H1 (cell line): ENCODE measurements around the gene PPM1L. TPM values are rescaled to one million over a fixed set of nuclear protein-coding genes. Genes with fewer than 3 reads are reported as not detected.

Source experiments
- RNF2 ChIP-seq: fragments of 200-900, 300-1000 bp; sonication (generic); IDR thresholded peaks from 2 replicates; pipeline ENCODE4 v1.7.1; 2016; ENCODE audit warnings: borderline replicate concordance, low read depth, mild to moderate bottlenecking, antibody characterized with exemption, low read length; ENCODE audit not compliant: poor library complexity, severe bottlenecking; ENCODE audit errors: missing control alignments
- YY1 ChIP-seq: IDR thresholded peaks from 2 replicates; pipeline ENCODE4 v1.6.1; 2011; ENCODE audit warnings: low read depth, mild to moderate bottlenecking, low read length
- polyA plus RNA-seq, 7 experiments: library from polyadenylated mRNA; depleted of rRNA in 3 of 7; stranded (reverse) in 5 of 7; unstranded in 2 of 7; fragments of >200 nt in 5 of 7; fragments of 200-250 nt in 2 of 7; gene quantifications; 1 replicate in 5 of 7; 2 replicates in 1 of 7; 4 replicates in 1 of 7; pipeline versions ENCODE4 v1.2.1 to v1.2.3, GENCODE V29; 2011 to 2013; ENCODE audit warnings: missing spikeins in 2 of 7, mixed read lengths in 2 of 7
- total RNA-seq: library from RNA; stranded (reverse); fragmentation: NEBNext Ultra II Directional; extraction: Animal tissue kit (Norgen Biotek cat#: 25700); gene quantifications from 2 replicates; pipeline ENCODE4 v1.2.1, GENCODE V29; 2021
- TF ChIP-seq, protein P1 (sequence below): fragments of 300-600 bp; sonication (generic); IDR thresholded peaks from 2 replicates; pipeline ENCODE4 v1.7.1; 2012; ENCODE audit warnings: low read length, moderate library complexity, mild to moderate bottlenecking, inconsistent platforms; ENCODE audit not compliant: insufficient replicate concordance

PPM1L gene
- total and polyA plus RNA-seq, 2 of the 8 experiments (the other 6 are each of a cell fraction or from before 2014, with no cell fraction given), result 2.8 to 18.1 TPM

DNA sequence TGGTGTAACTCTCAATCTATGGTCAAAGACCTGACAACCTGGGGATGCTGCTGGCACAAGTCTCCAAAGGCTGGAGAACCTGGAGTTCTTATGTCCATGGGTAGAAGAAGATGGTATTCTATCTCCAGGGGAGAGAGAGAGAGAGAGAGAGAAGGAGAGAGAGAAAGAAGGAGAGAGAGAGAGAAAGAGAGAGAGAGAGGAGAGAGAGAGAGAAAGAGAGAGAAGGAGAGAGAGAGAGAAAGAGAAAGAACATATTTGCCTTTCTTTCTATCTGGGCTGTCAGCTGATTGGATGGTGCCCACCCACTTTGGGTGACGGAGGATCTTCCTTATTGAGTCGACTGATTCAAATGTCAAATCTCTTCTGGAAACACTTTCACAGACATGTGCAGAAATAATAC lies 84.6 kb downstream of the PPM1L start (continued):
- TF ChIP-seq RNF2 (no peak), YY1 (no peak)
- TF ChIP-seq, protein P1, sequence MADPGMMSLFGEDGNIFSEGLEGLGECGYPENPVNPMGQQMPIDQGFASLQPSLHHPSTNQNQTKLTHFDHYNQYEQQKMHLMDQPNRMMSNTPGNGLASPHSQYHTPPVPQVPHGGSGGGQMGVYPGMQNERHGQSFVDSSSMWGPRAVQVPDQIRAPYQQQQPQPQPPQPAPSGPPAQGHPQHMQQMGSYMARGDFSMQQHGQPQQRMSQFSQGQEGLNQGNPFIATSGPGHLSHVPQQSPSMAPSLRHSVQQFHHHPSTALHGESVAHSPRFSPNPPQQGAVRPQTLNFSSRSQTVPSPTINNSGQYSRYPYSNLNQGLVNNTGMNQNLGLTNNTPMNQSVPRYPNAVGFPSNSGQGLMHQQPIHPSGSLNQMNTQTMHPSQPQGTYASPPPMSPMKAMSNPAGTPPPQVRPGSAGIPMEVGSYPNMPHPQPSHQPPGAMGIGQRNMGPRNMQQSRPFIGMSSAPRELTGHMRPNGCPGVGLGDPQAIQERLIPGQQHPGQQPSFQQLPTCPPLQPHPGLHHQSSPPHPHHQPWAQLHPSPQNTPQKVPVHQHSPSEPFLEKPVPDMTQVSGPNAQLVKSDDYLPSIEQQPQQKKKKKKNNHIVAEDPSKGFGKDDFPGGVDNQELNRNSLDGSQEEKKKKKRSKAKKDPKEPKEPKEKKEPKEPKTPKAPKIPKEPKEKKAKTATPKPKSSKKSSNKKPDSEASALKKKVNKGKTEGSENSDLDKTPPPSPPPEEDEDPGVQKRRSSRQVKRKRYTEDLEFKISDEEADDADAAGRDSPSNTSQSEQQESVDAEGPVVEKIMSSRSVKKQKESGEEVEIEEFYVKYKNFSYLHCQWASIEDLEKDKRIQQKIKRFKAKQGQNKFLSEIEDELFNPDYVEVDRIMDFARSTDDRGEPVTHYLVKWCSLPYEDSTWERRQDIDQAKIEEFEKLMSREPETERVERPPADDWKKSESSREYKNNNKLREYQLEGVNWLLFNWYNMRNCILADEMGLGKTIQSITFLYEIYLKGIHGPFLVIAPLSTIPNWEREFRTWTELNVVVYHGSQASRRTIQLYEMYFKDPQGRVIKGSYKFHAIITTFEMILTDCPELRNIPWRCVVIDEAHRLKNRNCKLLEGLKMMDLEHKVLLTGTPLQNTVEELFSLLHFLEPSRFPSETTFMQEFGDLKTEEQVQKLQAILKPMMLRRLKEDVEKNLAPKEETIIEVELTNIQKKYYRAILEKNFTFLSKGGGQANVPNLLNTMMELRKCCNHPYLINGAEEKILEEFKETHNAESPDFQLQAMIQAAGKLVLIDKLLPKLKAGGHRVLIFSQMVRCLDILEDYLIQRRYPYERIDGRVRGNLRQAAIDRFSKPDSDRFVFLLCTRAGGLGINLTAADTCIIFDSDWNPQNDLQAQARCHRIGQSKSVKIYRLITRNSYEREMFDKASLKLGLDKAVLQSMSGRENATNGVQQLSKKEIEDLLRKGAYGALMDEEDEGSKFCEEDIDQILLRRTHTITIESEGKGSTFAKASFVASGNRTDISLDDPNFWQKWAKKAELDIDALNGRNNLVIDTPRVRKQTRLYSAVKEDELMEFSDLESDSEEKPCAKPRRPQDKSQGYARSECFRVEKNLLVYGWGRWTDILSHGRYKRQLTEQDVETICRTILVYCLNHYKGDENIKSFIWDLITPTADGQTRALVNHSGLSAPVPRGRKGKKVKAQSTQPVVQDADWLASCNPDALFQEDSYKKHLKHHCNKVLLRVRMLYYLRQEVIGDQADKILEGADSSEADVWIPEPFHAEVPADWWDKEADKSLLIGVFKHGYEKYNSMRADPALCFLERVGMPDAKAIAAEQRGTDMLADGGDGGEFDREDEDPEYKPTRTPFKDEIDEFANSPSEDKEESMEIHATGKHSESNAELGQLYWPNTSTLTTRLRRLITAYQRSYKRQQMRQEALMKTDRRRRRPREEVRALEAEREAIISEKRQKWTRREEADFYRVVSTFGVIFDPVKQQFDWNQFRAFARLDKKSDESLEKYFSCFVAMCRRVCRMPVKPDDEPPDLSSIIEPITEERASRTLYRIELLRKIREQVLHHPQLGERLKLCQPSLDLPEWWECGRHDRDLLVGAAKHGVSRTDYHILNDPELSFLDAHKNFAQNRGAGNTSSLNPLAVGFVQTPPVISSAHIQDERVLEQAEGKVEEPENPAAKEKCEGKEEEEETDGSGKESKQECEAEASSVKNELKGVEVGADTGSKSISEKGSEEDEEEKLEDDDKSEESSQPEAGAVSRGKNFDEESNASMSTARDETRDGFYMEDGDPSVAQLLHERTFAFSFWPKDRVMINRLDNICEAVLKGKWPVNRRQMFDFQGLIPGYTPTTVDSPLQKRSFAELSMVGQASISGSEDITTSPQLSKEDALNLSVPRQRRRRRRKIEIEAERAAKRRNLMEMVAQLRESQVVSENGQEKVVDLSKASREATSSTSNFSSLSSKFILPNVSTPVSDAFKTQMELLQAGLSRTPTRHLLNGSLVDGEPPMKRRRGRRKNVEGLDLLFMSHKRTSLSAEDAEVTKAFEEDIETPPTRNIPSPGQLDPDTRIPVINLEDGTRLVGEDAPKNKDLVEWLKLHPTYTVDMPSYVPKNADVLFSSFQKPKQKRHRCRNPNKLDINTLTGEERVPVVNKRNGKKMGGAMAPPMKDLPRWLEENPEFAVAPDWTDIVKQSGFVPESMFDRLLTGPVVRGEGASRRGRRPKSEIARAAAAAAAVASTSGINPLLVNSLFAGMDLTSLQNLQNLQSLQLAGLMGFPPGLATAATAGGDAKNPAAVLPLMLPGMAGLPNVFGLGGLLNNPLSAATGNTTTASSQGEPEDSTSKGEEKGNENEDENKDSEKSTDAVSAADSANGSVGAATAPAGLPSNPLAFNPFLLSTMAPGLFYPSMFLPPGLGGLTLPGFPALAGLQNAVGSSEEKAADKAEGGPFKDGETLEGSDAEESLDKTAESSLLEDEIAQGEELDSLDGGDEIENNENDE, result no peak
- TF ChIP-seq, all 59 proteins: peak for 0
